Ascending aorta (tissue), 2 donors: ENCODE results near the gene CA6. TPM values are rescaled to one million over a fixed set of nuclear protein-coding genes. Genes with fewer than 3 reads are reported as not detected.
"Not testable (repeated sequence)": the region's sequence is repeated elsewhere in the genome, so short reads cannot be mapped to it uniquely, and the experiment has no call there.

Experiments used
- DNase-seq, 2 donors: peaks; one replicate each; pipeline ENCODE4 v3.0.0-alpha.2; 2019; ENCODE audit warnings: low spot score in 2 of 2
- H3K27ac ChIP-seq, 2 donors: fragments of 200-600 bp; sonication (generic); one replicate each; pipeline ENCODE4 v1.5.1; 2016 to 2017; ENCODE audit warnings: mild to moderate bottlenecking in 1 of 2
- H3K27me3 ChIP-seq: fragments of 200-600 bp; sonication (generic); one replicate; pipeline ENCODE4 v1.5.1; 2017
- H3K36me3 ChIP-seq, 2 donors: fragments of 200-600 bp; sonication (generic); one replicate each; pipeline ENCODE4 v1.5.1; 2016
- H3K4me1 ChIP-seq, 2 donors: fragments of 200-600 bp; sonication (generic); one replicate each; pipeline ENCODE4 v1.5.1; 2016 to 2017; ENCODE audit warnings: mild to moderate bottlenecking in 1 of 2
- H3K4me3 ChIP-seq, 2 donors: fragments of 200-600 bp; sonication (generic); one replicate each; pipeline ENCODE4 v1.5.1; 2016 to 2017; ENCODE audit warnings: mild to moderate bottlenecking in 1 of 2
- H3K9me3 ChIP-seq, 2 donors: fragments of 200-600 bp; sonication (generic); one replicate each; pipeline ENCODE4 v1.5.1; 2016
- intact Hi-C: fragments of 100-400 bp; cut with DNase I; formaldehyde crosslinking; loops from one replicate; pipeline ENCODE4 v1.15.1; 2023
- total RNA-seq: library from RNA; depleted of rRNA; stranded (reverse); fragments of >200 nt; gene quantifications from one replicate; pipeline ENCODE4 v1.1.0, GENCODE V29; 2016
- TF ChIP-seq, protein P1 (sequence below), 3 experiments: fragments of 200-600 bp in 2 of 3; fragments of 450-650 bp in 1 of 3; sonication (generic) in 2 of 3; IDR thresholded peaks; one replicate each; pipeline ENCODE4 v1.5.1; 2016 to 2019; ENCODE audit warnings: antibody characterized with exemption in 3 of 3, mild to moderate bottlenecking in 1 of 3, moderate library complexity in 1 of 3

CA6 gene
- total RNA-seq, 1 donor from 2014 or later: not detected

DNA sequence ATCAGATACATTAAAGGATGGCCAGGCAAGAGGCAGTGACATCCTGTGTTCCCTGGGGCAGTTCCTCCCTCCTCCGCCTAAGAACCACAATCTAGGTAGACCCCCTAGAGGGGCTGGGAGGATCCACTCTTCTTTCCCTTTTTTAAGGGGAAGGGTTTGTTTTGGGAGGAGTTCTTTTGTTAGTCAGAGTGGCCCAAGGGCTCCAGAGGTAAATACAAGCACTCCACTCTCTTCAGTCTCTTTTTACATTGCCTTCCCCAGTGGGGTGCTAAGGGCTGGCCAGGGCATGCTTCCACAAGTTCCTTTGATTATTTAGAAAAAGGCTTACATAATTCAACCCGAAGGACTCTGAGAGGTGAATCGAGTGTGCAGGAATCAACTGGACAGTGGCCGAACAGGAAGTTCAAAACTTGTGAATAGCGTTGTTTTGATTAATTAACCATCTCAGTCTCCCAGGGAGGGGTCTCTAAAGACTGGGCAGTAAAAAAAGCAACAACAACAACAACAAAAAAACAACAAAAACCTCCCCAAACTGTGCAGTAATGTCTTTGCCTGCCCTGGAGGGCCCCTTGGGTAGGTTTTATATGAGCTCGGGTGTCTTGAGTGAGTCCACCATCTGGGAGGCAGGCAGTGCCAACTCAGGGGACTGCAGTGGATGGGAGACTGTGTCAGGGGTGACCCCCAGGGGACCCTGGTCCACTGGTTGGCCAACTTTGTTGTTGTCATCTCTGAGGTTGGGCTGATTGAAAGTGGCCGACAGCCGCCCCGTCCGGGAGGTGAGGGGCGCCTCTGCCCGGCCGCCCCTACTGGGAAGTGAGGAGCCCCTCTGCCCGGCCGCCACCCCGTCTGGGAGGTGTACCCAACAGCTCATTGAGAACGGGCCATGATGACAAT, 34.0 kb upstream of the CA6 start:
- no peaks in the 10 kb centered on the region for H3K27me3 ChIP-seq
- no peak overlapping the region for H3K27ac ChIP-seq
- intact Hi-C loops: loop anchor here (10.0 kb wide), 1 partner anchor 283 kb away; no protein-coding TSS in a partner anchor
- TF ChIP-seq, protein P1, sequence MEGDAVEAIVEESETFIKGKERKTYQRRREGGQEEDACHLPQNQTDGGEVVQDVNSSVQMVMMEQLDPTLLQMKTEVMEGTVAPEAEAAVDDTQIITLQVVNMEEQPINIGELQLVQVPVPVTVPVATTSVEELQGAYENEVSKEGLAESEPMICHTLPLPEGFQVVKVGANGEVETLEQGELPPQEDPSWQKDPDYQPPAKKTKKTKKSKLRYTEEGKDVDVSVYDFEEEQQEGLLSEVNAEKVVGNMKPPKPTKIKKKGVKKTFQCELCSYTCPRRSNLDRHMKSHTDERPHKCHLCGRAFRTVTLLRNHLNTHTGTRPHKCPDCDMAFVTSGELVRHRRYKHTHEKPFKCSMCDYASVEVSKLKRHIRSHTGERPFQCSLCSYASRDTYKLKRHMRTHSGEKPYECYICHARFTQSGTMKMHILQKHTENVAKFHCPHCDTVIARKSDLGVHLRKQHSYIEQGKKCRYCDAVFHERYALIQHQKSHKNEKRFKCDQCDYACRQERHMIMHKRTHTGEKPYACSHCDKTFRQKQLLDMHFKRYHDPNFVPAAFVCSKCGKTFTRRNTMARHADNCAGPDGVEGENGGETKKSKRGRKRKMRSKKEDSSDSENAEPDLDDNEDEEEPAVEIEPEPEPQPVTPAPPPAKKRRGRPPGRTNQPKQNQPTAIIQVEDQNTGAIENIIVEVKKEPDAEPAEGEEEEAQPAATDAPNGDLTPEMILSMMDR (IDR thresholded peaks at IDR 0.05): no peak
- no peaks in the 10 kb centered on the region for H3K4me1 ChIP-seq
- no peaks in the 10 kb centered on the region for H3K36me3 ChIP-seq
- H3K9me3 ChIP-seq: no peaks in the 10 kb centered on the region
- H3K4me3 ChIP-seq: no peak overlapping the region
- DNase-seq: no peak

DNA sequence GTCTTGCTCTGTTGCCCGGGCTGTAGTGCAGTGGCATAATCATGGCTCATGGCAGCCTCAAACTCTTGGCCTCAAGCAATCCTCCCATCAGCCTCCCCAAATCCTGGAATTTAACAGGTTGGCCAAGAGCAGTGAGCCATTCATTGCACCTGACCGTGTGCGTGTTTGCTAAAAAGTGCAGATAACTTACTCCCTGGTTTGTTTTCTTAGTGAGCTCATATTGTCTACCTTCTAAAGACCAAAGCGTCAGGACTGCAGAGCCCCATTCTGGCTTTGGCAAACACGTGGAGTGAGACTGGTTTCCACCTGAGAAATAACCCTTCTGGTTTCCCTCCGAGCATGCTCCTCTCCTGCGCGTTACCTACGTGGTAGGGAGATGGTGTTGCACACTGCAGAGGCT, 32.2 kb upstream of the CA6 start:
- no peak for DNase-seq
- Histone ChIP-seq H3K4me3 (no peak overlapping the region), H3K36me3 (no peaks in the 10 kb centered on the region), H3K9me3 (no peaks in the 10 kb centered on the region), H3K27ac (no peak overlapping the region), H3K4me1 (no peaks in the 10 kb centered on the region), H3K27me3 (no peaks in the 10 kb centered on the region)
- TF ChIP-seq, protein P1 (IDR thresholded peaks at IDR 0.05): no peak
- intact Hi-C loops: loop anchor here (10.0 kb wide), 1 partner anchor 281 kb away; no protein-coding TSS in a partner anchor

DNA sequence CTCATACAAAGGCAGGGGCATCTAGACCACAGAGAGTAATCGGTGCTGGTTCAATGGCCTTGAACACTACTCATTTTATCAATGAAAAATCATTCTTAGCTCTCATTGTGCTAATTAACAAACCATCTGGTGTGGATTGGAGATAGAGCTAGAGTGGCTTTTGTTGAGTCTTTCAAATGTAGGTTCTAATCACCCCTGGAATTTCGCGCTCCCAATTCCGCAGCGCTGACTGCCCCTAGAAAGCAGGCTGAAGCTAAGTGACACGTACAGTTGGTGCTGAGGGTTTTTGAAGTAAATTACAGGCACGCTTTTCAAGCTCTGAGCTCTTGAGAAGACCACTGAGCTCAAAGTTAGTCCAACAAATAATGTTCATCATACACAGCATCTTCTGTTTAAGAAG, 31.2 kb upstream of the CA6 start:
- Histone ChIP-seq H3K27me3 (no peaks in the 10 kb centered on the region), H3K27ac (no peak overlapping the region), H3K36me3 (no peaks in the 10 kb centered on the region), H3K9me3 (no peaks in the 10 kb centered on the region), H3K4me3 (no peak overlapping the region), H3K4me1 (no peaks in the 10 kb centered on the region)
- intact Hi-C loops: loop anchor here (10.0 kb wide), 1 partner anchor 280 kb away; no protein-coding TSS in a partner anchor
- TF ChIP-seq, protein P1 (IDR thresholded peaks at IDR 0.05): no peak
- no peak for DNase-seq

DNA sequence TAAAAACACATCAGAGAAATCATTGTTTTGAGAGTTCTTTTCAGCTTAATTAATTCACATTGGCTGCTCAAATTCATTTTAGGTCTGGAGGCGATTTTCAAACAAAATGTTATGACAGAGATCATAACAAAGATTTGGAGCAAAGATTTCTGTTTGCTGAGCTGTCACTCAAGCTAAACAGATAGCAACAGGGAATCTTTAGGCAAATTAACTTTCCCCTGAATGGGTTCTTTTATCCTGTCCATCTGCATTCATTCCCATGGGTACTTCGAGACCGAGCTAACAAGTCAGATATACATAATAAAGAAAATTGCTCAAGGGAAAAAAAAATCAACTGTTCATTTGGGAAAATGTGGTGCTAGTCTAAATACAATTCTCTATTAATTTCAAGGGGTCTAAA, 30.2 kb upstream of the CA6 start:
- H3K27me3 ChIP-seq: no peaks in the 10 kb centered on the region
- no peak overlapping the region for H3K4me3 ChIP-seq
- H3K27ac ChIP-seq: no peak overlapping the region
- intact Hi-C loops: loop anchor here (10.0 kb wide), 1 partner anchor 279 kb away; no protein-coding TSS in a partner anchor
- H3K4me1 ChIP-seq: no peaks in the 10 kb centered on the region
- DNase-seq: no peak
- no peaks in the 10 kb centered on the region for H3K36me3 ChIP-seq
- no peaks in the 10 kb centered on the region for H3K9me3 ChIP-seq
- TF ChIP-seq, protein P1 (IDR thresholded peaks at IDR 0.05): no peak

DNA sequence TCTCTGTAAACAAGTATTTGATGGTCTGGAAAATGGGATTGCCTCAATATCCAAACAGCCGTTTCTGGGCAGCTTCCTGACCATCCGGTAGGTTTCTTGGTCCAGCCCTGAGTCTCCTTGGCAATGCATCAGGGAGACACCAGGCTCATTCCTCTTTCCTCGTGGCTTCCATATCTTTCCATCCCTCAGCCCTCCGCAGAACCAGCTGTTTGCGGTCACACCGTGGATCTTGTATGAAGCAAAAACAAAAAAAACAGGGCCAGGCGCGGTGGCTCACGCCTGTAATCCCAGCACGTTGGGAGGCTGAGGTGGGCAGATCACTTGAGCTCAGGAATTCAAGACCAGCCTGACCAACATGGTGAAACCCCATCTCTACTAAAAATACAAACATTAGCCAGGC, 28.1 kb upstream of the CA6 start:
- H3K27me3 ChIP-seq, H3K27ac ChIP-seq: not testable (repeated sequence)
- intact Hi-C loops: loop anchor here (10.0 kb wide), 1 partner anchor 277 kb away; no protein-coding TSS in a partner anchor

DNA sequence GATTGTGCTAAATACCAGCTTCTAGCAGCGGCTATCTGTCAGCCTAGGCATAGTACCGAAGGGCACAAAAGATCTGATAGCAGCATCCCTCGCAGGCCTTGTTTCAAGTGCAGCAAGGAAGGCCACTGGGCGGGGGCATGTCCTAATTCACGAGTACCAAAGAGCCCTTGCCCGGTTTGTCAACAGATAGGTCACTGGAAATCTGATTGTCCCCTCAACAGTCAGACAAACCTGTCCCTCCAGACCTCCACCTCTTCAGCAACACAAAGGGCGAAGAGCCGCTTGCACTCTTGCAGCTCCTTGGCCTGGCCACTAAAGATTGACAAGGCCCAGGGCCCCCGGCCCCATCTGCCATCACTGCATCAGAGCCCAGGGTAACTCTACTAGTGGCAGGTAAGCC, 22.7 kb upstream of the CA6 start:
- Histone ChIP-seq H3K4me3 (no peak overlapping the region), H3K27ac (no peak overlapping the region), H3K4me1 (no peaks in the 10 kb centered on the region), H3K36me3 (no peaks in the 10 kb centered on the region), H3K27me3 (no peaks in the 10 kb centered on the region), H3K9me3 (no peaks in the 10 kb centered on the region)
- no peak for DNase-seq
- intact Hi-C loops: no loop called here
- TF ChIP-seq, protein P1 (IDR thresholded peaks at IDR 0.05): no peak

More for the DNA sequence above, 28.1 kb upstream of the CA6 start:
- H3K36me3 ChIP-seq, DNase-seq, H3K4me1 ChIP-seq, H3K4me3 ChIP-seq, H3K9me3 ChIP-seq: not testable (repeated sequence)
